MG63 (cell line): ENCODE measurements around the gene PEX6. TPM values are rescaled to one million over a fixed set of nuclear protein-coding genes. Genes with fewer than 3 reads are reported as not detected.

Experiments used
- DNase-seq: peaks from one replicate; pipeline ENCODE4 v3.0.0-alpha.2; 2020
- H3K27me3 ChIP-seq: fragments of 250-450 bp; sonication (Bioruptor Pico); 2 replicates; pipeline ENCODE4 v1.5.1; 2020; ENCODE audit warnings: mild to moderate bottlenecking, moderate library complexity
- H3K36me3 ChIP-seq: fragments of 250-450 bp; sonication (Bioruptor Pico); 2 replicates; pipeline ENCODE4 v1.5.1; 2020; ENCODE audit warnings: mild to moderate bottlenecking, moderate library complexity
- H3K4me3 ChIP-seq: fragments of 250-450 bp; sonication (Bioruptor Pico); 2 replicates; pipeline ENCODE4 v1.5.1; 2020; ENCODE audit warnings: mild to moderate bottlenecking, moderate library complexity
- H3K9me3 ChIP-seq: fragments of 250-450 bp; sonication (Bioruptor Pico); 2 replicates; pipeline ENCODE4 v1.5.1; 2020; ENCODE audit warnings: mild to moderate bottlenecking, moderate library complexity
- total RNA-seq: library from RNA; depleted of rRNA; stranded (reverse); fragments of >200 nt; shearing (Covaris generic); gene quantifications from 2 replicates; pipeline ENCODE4 v1.2.3, GENCODE V29; 2014; ENCODE audit warnings: low replicate concordance; rRNA removed

PEX6 gene
- total RNA-seq, 1 experiment from 2014 or later = 33.5 TPM

DNA sequence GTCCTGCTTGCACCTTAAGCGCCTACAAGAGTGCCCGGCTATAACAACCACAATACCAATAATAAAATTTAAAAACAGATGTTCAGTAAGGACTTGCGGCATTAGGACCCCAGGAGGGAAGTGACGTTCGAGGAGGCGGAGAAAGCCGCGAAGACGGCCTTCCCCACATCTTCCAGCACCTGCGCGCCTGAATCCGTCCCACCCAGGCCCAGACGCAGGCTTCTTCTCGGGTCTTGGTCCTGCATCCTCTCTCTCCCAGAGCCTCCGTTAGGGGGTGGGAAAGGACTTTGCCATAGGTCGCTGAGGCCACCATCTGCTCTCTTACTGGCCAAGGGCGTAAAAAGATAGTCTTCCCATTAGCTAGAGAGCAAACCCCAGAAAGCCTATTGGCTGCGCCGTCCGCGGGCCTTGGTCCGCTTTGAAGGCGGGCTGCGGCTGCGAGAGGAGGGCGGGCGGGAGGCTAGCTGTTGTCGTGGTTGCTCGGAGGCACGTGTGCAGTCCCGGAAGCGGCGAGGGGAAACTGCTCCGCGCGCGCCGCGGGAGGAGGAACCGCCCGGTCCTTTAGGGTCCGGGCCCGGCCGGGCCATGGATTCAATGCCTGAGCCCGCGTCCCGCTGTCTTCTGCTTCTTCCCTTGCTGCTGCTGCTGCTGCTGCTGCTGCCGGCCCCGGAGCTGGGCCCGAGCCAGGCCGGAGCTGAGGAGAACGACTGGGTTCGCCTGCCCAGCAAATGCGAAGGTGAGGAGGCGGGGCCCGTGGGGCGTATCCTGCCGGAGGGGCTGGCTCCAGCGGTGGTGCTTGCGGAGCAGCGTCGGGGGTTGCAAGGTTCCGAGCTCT lies 49.8 kb downstream of the PEX6 start, which contains the start of gene CNPY3:
CNPY3 (plus strand) TSS at position 495 of the 835 bp plus-strand sequence; CDS start at position 586, 91 bp downstream.
- H3K36me3 ChIP-seq = peaks cover 3% of the 10 kb centered on the region
- no peaks in the 10 kb centered on the region for H3K27me3 ChIP-seq
- peak within 1 kb of the TSS; percentile 74 for H3K4me3 ChIP-seq
- H3K9me3 ChIP-seq = no peaks in the 10 kb centered on the region
- DNase-seq = peak; percentile 96

DNA sequence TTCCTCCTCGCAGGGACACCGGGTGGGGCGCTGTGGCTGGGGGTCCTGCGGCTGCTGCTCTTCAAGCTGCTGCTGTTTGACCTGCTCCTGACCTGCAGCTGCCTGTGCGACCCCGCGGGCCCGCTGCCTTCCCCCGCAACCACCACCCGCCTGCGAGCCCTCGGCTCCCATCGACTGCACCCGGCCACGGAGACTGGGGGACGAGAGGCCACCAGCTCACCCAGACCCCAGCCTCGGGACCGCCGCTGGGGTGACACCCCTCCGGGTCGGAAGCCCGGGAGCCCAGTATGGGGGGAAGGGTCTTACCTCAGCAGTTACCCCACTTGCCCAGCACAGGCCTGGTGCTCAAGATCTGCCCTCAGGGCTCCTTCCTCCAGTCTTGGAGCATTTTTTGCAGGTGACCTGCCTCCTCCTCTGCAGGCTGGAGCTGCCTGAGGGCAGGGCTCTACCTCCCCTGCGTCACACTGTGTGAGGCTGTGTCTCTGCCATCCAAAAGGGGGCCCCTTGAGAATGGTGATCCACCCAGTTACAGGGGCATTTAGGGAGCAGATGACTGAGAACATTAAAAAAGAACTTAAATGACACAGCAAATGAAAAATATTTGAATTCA lies 53.6 kb downstream of the PEX6 start:
- Histone ChIP-seq H3K4me3 (no peak overlapping the region), H3K27me3 (no peaks in the 10 kb centered on the region), H3K9me3 (no peaks in the 10 kb centered on the region), H3K36me3 (no peaks in the 10 kb centered on the region)
- no peak for DNase-seq

DNA sequence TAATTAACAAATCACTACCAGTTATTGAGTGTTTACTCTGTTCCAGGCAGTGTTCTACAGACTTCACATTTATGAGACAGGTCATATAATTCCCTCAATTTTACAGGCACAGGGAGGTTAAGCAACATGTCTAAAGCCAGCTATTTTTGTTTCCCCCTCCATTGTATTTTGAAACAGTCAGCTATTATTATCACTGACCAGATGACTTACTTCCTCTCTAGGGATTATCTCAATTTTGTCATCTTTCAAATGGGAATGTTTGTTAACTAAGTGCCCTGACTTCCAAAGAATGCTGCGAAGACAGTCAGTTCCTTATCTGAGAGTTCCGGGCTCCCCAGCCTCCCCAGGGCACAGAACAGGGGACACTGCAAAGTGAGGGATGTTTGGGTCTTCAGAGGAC lies 55.3 kb downstream of the PEX6 start:
- no peak for DNase-seq
- no peaks in the 10 kb centered on the region for H3K9me3 ChIP-seq
- no peak overlapping the region for H3K4me3 ChIP-seq
- H3K27me3 ChIP-seq = no peaks in the 10 kb centered on the region
- no peaks in the 10 kb centered on the region for H3K36me3 ChIP-seq

DNA sequence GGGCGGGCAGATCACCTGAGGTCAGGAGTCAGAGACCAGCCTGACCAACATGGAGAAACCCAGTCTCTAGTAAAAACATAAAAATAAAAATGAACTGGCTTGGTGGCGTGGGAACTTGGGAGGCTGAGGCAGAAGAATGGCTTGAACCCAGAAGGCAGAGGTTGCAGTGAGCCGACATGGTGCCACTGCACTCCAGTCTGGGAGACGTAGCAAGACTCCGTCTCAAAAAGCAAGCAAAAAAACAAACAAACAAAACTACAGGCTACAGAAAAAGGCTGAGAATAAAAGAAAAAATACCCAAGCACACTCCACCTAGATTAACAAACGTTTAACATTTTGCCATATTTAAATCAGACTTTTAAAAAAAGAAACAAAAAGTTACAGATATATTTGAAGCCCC lies 57.2 kb downstream of the PEX6 start:
- Histone ChIP-seq H3K36me3 (no peaks in the 10 kb centered on the region), H3K4me3 (no peak overlapping the region), H3K9me3 (no peaks in the 10 kb centered on the region), H3K27me3 (no peaks in the 10 kb centered on the region)
- no peak for DNase-seq

DNA sequence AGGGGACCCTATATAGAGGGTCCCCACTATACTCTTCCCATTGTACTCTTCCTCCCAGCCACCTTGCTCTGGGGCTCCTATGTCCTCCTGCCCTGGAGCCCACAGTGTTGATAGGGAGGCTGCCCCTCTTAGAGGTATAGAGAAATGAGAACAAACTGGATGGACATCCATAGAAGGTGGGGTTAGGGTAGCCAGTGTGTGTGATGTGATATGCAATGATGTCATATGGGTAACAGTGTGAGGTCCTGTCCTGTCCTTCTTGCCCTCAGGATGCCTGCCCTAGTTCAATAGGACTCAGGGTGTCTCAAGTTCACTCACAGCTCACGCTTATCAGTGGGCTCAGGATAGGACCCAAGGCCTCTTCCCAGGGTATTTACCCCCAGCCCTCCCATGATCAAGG lies 62.7 kb downstream of the PEX6 start:
- Histone ChIP-seq H3K36me3 (no peaks in the 10 kb centered on the region), H3K9me3 (no peaks in the 10 kb centered on the region), H3K4me3 (no peak overlapping the region), H3K27me3 (no peaks in the 10 kb centered on the region)
- DNase-seq = no peak

DNA sequence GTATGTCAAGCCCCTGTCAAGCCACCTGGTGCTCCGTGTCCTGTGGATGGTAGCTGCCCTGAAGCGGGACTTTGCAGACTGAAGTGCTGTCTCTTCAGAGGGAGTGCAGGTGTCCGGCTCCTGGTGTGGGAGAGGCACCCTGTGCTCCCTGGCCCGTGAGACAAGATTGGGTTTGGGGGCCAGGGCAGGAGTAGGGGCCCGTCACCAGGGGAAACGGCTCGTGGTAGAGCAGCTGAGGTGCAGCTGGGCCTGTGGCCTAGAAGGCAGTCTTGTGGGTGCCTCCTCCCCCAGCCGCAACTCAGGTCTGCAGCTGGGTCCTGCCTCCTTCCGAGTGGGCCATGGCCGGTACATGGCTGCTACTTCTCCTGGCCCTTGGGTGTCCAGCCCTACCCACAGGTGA lies 63.2 kb downstream of the PEX6 start, which contains the start of gene PTCRA:
PTCRA (plus strand) TSS at position 322 of the 400 bp plus-strand sequence; CDS start at position 339, 17 bp downstream.
- H3K9me3 ChIP-seq = no peaks in the 10 kb centered on the region
- no peak for DNase-seq
- H3K4me3 ChIP-seq = no peak within 1 kb of the TSS
- H3K27me3 ChIP-seq = no peaks in the 10 kb centered on the region
- no peaks in the 10 kb centered on the region for H3K36me3 ChIP-seq

DNA sequence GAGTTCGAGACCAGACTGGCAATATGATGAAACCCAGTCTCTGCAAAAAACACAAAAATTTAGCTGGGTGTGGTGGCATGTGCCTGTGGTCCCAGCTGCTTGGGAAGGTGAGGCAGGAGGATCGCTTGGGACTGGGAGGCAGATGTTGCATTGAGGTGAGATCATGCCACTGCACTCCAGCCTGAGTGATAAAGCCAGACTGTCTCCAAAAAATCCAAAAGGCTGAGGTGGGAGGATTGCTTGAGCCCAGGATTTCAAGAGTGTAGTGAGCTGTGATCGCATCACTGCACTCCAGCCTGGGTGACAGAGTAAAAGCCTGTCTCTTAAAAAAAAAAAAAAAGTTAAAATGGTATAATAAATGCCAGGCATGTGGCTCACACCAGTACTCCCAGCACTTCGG lies 64.4 kb downstream of the PEX6 start:
- DNase-seq = no peak
- Histone ChIP-seq H3K9me3 (no peaks in the 10 kb centered on the region), H3K4me3 (no peak overlapping the region), H3K36me3 (no peaks in the 10 kb centered on the region), H3K27me3 (no peaks in the 10 kb centered on the region)

Other genes starting within 250 kb of the PEX6 start
- 29.2 and 37.5 TPM in 2 replicates for gene TBCC, start 233.1 kb downstream of the PEX6 start, total RNA-seq
- gene BICRAL, start 197.1 kb downstream of the PEX6 start, total RNA-seq = 0.40 and 2.3 TPM in 2 replicates
- gene RPL7L1, start 99.6 kb downstream of the PEX6 start, total RNA-seq = 73.0 and 90.1 TPM in 2 replicates
- not detected in 2 replicates for gene PTCRA, start 63.1 kb downstream of the PEX6 start, total RNA-seq
- gene CNPY3, start 49.7 kb downstream of the PEX6 start, total RNA-seq = 25.2 and 27.2 TPM in 2 replicates
- gene GNMT, start 18.4 kb downstream of the PEX6 start, total RNA-seq = not detected in 2 replicates
- 27.4 and 37.3 TPM in 2 replicates for gene PPP2R5D, start 5.4 kb upstream of the PEX6 start, total RNA-seq
- 62.9 and 75.6 TPM in 2 replicates for gene MEA1, start 34.8 kb upstream of the PEX6 start, total RNA-seq
- gene KLHDC3, start 35.1 kb upstream of the PEX6 start, total RNA-seq = 34.4 and 51.7 TPM in 2 replicates
- 45.4 and 73.7 TPM in 2 replicates for gene RRP36, start 42.4 kb upstream of the PEX6 start, total RNA-seq
- 7.6 and 10.8 TPM in 2 replicates for gene CUL7, start 74.7 kb upstream of the PEX6 start, total RNA-seq
- 31.0 and 54.7 TPM in 2 replicates for gene MRPL2, start 80.3 kb upstream of the PEX6 start, total RNA-seq
- 16.6 and 44.3 TPM in 2 replicates for gene KLC4, start 80.5 kb upstream of the PEX6 start, total RNA-seq
- gene PTK7, start 97.1 kb upstream of the PEX6 start, total RNA-seq = 45.0 and 57.3 TPM in 2 replicates
- gene SRF, start 192.1 kb upstream of the PEX6 start, total RNA-seq = 20.9 and 22.8 TPM in 2 replicates
- gene CUL9, start 203.0 kb upstream of the PEX6 start, total RNA-seq = 6.2 and 47.2 TPM in 2 replicates